A673 (cell line): ENCODE results near the gene MRPL1. TPM values are rescaled to one million over a fixed set of nuclear protein-coding genes. Genes with fewer than 3 reads are reported as not detected.

ENCODE experiments used
- BruUV-seq: library from RNA; stranded (reverse); fragments of 400-500 nt; replicated peaks from 2 replicates; lab custom pipeline; 2021; lab: Mats Ljungman, UMichigan
- CTCF ChIA-PET: fragments of 300-600 bp; sonication (Branson Sonifier 250); formaldehyde crosslinking; loops from one replicate; lab custom pipeline; 2022; ENCODE audit warnings: antibody characterized with exemption; lab: Charles Lee
- POLR2A ChIA-PET: fragments of 300-600 bp; sonication (Branson Sonifier 250); formaldehyde crosslinking; loops from one replicate; lab custom pipeline; 2022; ENCODE audit warnings: antibody characterized with exemption; ENCODE audit not compliant: low non-redundant PET; lab: Charles Lee
- DNase-seq: peaks from one replicate; pipeline ENCODE4 v3.0.0-alpha.2; 2015; ENCODE audit warnings: low spot score
- H3K27ac ChIP-seq: fragments of 200-600 bp; sonication (generic); 2 replicates; pipeline ENCODE4 v1.5.1; 2016; ENCODE audit warnings: mixed run types, low read depth, mild to moderate bottlenecking, mixed read lengths, antibody characterized with exemption, low read length; ENCODE audit not compliant: poor library complexity, severe bottlenecking
- H3K27me3 ChIP-seq: fragments of 200-600 bp; sonication (generic); replicated peaks from 2 replicates; pipeline ENCODE4 v1.6.1; 2017; ENCODE audit warnings: mixed run types, low read depth, mild to moderate bottlenecking, mixed read lengths, antibody characterized with exemption, low read length; ENCODE audit not compliant: insufficient read depth, poor library complexity
- H3K36me3 ChIP-seq: fragments of 200-600 bp; sonication (generic); 2 replicates; pipeline ENCODE4 v1.6.1; 2016; ENCODE audit warnings: mixed run types, mild to moderate bottlenecking, mixed read lengths, antibody characterized with exemption, low read length; ENCODE audit not compliant: insufficient read depth, poor library complexity, severe bottlenecking
- H3K4me1 ChIP-seq: fragments of 200-600 bp; sonication (generic); 2 replicates; pipeline ENCODE4 v1.6.1; 2017; ENCODE audit warnings: mixed run types, mild to moderate bottlenecking, mixed read lengths, antibody characterized with exemption, low read length; ENCODE audit not compliant: insufficient read depth, poor library complexity, severe bottlenecking
- H3K4me3 ChIP-seq: fragments of 200-600 bp; sonication (generic); 2 replicates; pipeline ENCODE4 v1.5.1; 2016; ENCODE audit warnings: low read depth, mixed run types, mild to moderate bottlenecking, mixed read lengths, low read length; ENCODE audit not compliant: poor library complexity, severe bottlenecking
- H3K9me3 ChIP-seq: fragments of 200-600 bp; sonication (generic); 2 replicates; pipeline ENCODE4 v1.6.1; 2016; ENCODE audit warnings: mixed run types, low read depth, mild to moderate bottlenecking, mixed read lengths, antibody characterized with exemption, low read length; ENCODE audit not compliant: poor library complexity, severe bottlenecking
- EZH2 ChIP-seq: fragments of 200-600 bp; sonication (generic); IDR thresholded peaks from 2 replicates; pipeline ENCODE4 v1.6.1; 2017; ENCODE audit warnings: borderline replicate concordance, low read depth, mild to moderate bottlenecking, mixed read lengths, antibody characterized with exemption, low read length; ENCODE audit not compliant: poor library complexity, severe bottlenecking
- intact Hi-C: fragments of 100-400 bp; cut with micrococcal nuclease; formaldehyde crosslinking; loops from one replicate; pipeline ENCODE4 v1.10.0; 2022; ENCODE audit not compliant: unreplicated experiment
- total RNA-seq: library from RNA; stranded (reverse); gene quantifications from 2 replicates; pipeline ENCODE4 v1.2.3, GENCODE V29; 2021
- TF ChIP-seq, protein P1 (sequence below): fragments of 300-800, 200-600 bp; sonication (generic); conservative IDR thresholded peaks from 2 replicates; pipeline ENCODE4 v1.5.1; 2017; ENCODE audit warnings: low read depth, mild to moderate bottlenecking, antibody characterized with exemption, low read length, moderate library complexity, mixed read lengths

The MRPL1 gene
- total RNA-seq, 1 experiment from 2014 or later: 32.2 TPM

DNA sequence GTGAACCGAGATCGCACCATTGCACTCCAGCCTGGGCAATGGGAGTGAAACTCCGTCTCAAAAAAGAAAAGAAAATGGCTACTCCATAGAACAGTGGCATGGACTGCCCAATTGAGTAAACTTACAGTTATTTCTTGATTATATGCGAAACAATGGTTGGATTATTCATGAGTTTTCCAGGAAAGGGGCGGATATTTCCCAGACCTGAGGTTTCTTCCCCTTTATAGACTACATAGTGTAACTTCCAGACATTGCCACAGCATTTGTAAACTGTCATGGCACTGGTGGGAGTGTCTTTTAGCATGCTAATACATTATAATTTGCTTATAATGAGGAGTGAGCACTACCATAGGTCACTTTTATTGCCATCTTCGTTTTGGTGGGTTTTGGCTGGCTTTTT lies 14.1 kb upstream of the MRPL1 start:
- BruUV-seq: no TSS peak
- DNase-seq: no peak
- TF ChIP-seq EZH2: no peak
- TF ChIP-seq, protein P1, sequence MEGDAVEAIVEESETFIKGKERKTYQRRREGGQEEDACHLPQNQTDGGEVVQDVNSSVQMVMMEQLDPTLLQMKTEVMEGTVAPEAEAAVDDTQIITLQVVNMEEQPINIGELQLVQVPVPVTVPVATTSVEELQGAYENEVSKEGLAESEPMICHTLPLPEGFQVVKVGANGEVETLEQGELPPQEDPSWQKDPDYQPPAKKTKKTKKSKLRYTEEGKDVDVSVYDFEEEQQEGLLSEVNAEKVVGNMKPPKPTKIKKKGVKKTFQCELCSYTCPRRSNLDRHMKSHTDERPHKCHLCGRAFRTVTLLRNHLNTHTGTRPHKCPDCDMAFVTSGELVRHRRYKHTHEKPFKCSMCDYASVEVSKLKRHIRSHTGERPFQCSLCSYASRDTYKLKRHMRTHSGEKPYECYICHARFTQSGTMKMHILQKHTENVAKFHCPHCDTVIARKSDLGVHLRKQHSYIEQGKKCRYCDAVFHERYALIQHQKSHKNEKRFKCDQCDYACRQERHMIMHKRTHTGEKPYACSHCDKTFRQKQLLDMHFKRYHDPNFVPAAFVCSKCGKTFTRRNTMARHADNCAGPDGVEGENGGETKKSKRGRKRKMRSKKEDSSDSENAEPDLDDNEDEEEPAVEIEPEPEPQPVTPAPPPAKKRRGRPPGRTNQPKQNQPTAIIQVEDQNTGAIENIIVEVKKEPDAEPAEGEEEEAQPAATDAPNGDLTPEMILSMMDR: no peak
- H3K4me1 ChIP-seq: no peaks in the 10 kb centered on the region
- H3K4me3 ChIP-seq: no peak overlapping the region
- intact Hi-C loops: no loop called here
- no peaks in the 10 kb centered on the region for H3K9me3 ChIP-seq
- no peak overlapping the region for H3K27ac ChIP-seq
- ChIA-PET CTCF (no interaction called here), POLR2A (no interaction called here)
- no peaks in the 10 kb centered on the region for H3K36me3 ChIP-seq
- no peaks in the 10 kb centered on the region for H3K27me3 ChIP-seq

DNA sequence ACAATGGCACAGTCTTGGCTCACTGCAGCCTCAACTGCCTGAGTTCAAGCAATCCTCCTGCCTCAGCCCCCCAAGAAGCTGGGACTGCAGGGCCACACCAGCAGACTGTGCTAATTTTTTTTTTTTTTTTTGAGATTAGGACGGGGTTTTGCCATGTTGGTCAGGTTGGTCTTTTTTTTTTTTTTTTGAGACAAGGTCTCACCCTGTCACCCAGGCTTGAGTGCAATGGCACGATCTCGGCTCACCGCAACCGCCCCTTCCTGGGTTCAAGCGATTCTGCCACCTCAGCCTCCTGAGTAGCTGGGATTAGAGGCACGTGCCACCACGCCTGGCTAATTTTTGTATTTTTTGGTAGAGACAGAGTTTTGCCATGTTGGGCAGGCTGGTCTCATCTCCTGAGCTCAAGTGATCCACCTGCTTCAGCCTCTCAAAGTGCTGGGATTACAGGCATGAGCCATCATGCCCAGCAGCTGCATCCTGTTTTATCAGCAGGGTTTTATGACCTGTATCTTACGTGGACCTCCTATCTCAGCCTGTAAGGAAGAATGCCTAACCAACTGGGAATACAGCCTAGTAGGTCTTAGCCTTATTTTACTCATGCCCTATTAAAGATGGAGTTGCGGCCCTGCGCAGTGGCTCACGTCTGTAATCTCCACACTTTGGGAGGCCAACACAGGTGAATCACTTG lies 13.2 kb upstream of the MRPL1 start:
- no TSS peak for BruUV-seq
- no peak overlapping the region for H3K4me3 ChIP-seq
- H3K4me1 ChIP-seq: no peaks in the 10 kb centered on the region
- H3K36me3 ChIP-seq: no peaks in the 10 kb centered on the region
- no peaks in the 10 kb centered on the region for H3K27me3 ChIP-seq
- POLR2A ChIA-PET: no interaction called here
- no peaks in the 10 kb centered on the region for H3K9me3 ChIP-seq
- TF ChIP-seq, protein P1: no peak
- no peak for TF ChIP-seq EZH2
- CTCF ChIA-PET: interaction anchor here (0.8 kb wide), 1 partner anchor 730 kb away, joined by 11 read pairs; no protein-coding TSS in a partner anchor
- DNase-seq: no peak
- intact Hi-C loops: no loop called here
- H3K27ac ChIP-seq: no peak overlapping the region

DNA sequence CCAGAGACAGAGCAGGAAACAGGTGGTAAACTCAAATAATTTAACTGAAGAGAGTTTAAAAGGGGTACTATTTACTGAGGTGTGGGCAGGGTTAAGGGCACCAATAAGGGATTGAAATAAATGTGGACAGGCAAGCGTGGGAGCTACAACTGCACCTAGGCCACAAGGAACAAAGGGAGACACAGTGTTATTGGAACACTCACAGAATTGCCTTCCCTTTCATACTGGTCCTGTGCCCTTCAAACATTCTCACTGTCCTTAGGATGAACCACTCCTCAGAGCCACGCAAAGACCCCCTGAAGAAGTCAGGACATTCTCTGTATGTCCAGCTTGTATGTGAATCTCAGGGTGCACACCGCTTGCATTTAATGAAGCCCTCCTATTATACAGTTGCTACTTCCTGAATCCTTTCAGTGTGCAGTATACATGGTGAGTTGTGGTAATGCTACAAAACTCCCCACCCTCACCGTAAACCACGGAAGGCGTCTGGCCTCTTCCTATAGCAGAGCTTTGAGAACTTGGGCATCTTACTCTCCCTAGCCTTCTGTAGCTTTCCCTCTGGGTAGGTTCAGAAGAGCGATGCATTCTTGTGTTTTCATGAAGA lies 9.6 kb upstream of the MRPL1 start:
- CTCF ChIA-PET: interaction anchor here (0.7 kb wide), 1 partner anchor 9 kb away, joined by 5 read pairs; no protein-coding TSS in a partner anchor
- Histone ChIP-seq H3K4me1 (no peaks in the 10 kb centered on the region), H3K27me3 (no peaks in the 10 kb centered on the region), H3K36me3 (no peaks in the 10 kb centered on the region), H3K9me3 (no peaks in the 10 kb centered on the region), H3K27ac (no peak overlapping the region), H3K4me3 (no peak overlapping the region)
- POLR2A ChIA-PET: no interaction called here
- intact Hi-C loops: no loop called here
- no peak for DNase-seq
- BruUV-seq: no TSS peak
- no peak for TF ChIP-seq EZH2
- TF ChIP-seq, protein P1: no peak
